Right cardiac atrium (tissue), 5 donors: Measurements from ENCODE around the gene UMOD. TPM values are rescaled to one million over a fixed set of nuclear protein-coding genes. Genes with fewer than 3 reads are reported as not detected.
A peak's percentile ranks its signal among the peaks of the same experiment; 100 is the strongest.

ENCODE experiments used
- ATAC-seq, 2 donors: fragments of 200-7000 bp; cut with Tn5 transposase; one replicate each; pipeline versions ENCODE4 v1.8.0 to v1.9.1; 2020; ENCODE audit warnings: moderate library complexity in 2 of 2, mild to moderate bottlenecking in 1 of 2
- DNase-seq, 3 donors: peaks; one replicate each; pipeline ENCODE4 v3.0.0-alpha.2; 2020
- H3K27ac ChIP-seq: one replicate; pipeline ENCODE4 v1.5.1; 2013; ENCODE audit warnings: mild to moderate bottlenecking, low read length, control low read depth, moderate library complexity
- H3K27me3 ChIP-seq: one replicate; pipeline ENCODE4 v1.6.1; 2013; ENCODE audit not compliant: control insufficient read depth, insufficient read depth
- H3K4me1 ChIP-seq: one replicate; pipeline ENCODE4 v1.6.1; 2013; ENCODE audit warnings: low read length; ENCODE audit not compliant: control insufficient read depth, insufficient read depth
- H3K4me3 ChIP-seq: one replicate; pipeline ENCODE4 v1.5.1; 2013; ENCODE audit warnings: low read length, control low read depth
- H3K9me3 ChIP-seq: one replicate; pipeline ENCODE4 v1.6.1; 2013; ENCODE audit warnings: low read length; ENCODE audit not compliant: control insufficient read depth
- WGBS: extraction: QIAGEN DNeasy Blood & Tissue Kit; methylation state at CpG from one replicate; pipeline ENCODE4 v1.1.7; 2013; 5-methylcytosine and 5-hydroxymethylcytosine counted together
- intact Hi-C, 4 donors: fragments of 100-400 bp; cut with DNase I; formaldehyde crosslinking; loops; one replicate each; pipeline versions ENCODE4 v1.11.0 to v1.14.0; 2022 to 2023
- polyA plus RNA-seq: library from polyadenylated mRNA; stranded (reverse); fragments of 200-250 nt; gene quantifications from one replicate; pipeline ENCODE4 v1.2.3, GENCODE V29; 2013
- total RNA-seq, 4 donors: library from RNA; stranded (reverse); fragmentation: NEBNext Ultra II Directional; extraction: Animal tissue kit (Norgen Biotek cat#: 25700); gene quantifications; one replicate each; pipeline ENCODE4 v1.2.1, GENCODE V29; 2021
- donor health status: healthy with polysubstance abuse.
- donor health status: DM: no; HTN: yes; CAD: no.
- donor health status: DM: no; HTN: no; CAD: no.
- donor health status: DM: no; HTN: yes; CAD: no; lungs with severe emphysema.
- donor health status: DM: yes; HTN: yes; CAD: no.

The UMOD gene
- total and polyA plus RNA-seq, 5 donors = not detected

GRCh38 chr16:20300312-20301097, 52.0 kb downstream of the UMOD start:
- ATAC-seq (peak; percentile 64 to 66), DNase-seq (peak in 2 of 3 donors; percentile 21 to 53)
- intact Hi-C loops = loop anchor here in 3 of 4 donors (5.0 to 10.0 kb wide), 2 partner anchors 393 to 396 kb away; no protein-coding TSS in a partner anchor
- 19% methylated on average over 16 of the region's 16 CpGs for WGBS
- H3K27ac ChIP-seq = no peak overlapping the region
- peaks cover 2% of the 10 kb centered on the region for H3K9me3 ChIP-seq
- no peaks in the 10 kb centered on the region for H3K27me3 ChIP-seq
- H3K4me3 ChIP-seq = no peak overlapping the region
- no peaks in the 10 kb centered on the region for H3K4me1 ChIP-seq

- H3K27ac ChIP-seq = no peak overlapping the region
- WGBS = 69% methylated on average over 5 of the region's 5 CpGs
- H3K27me3 ChIP-seq = no peaks in the 10 kb centered on the region
- H3K9me3 ChIP-seq = peaks cover 2% of the 10 kb centered on the region
- H3K4me1 ChIP-seq = no peaks in the 10 kb centered on the region
- intact Hi-C loops = no loop called here
- H3K4me3 ChIP-seq = no peak overlapping the region
- DNase-seq (no peak), ATAC-seq (no peak)
Measured at GRCh38 chr16:20298452-20298851, 54.1 kb downstream of the UMOD start.

- DNase-seq = no peak
- Histone ChIP-seq H3K9me3 (no peaks in the 10 kb centered on the region), H3K4me1 (no peaks in the 10 kb centered on the region), H3K27ac (no peak overlapping the region), H3K27me3 (no peaks in the 10 kb centered on the region), H3K4me3 (no peak overlapping the region)
- no peak for ATAC-seq
- intact Hi-C loops = no loop called here
- WGBS = 28% methylated on average over 16 of the region's 16 CpGs
Measured at GRCh38 chr16:20291208-20292206, 61.0 kb downstream of the UMOD start.

- Histone ChIP-seq H3K27me3 (no peaks in the 10 kb centered on the region), H3K27ac (no peak overlapping the region)
Measured at GRCh38 chr16:20289571-20289970, 62.9 kb downstream of the UMOD start.

GRCh38 chr16:20285993-20286499, 66.5 kb downstream of the UMOD start:
- no peak for DNase-seq
- no peak overlapping the region for H3K4me3 ChIP-seq
- H3K27me3 ChIP-seq = no peaks in the 10 kb centered on the region
- no peaks in the 10 kb centered on the region for H3K9me3 ChIP-seq
- 34% methylated on average over 6 of the region's 6 CpGs for WGBS
- no peak overlapping the region for H3K27ac ChIP-seq
- intact Hi-C loops = no loop called here
- no peak for ATAC-seq
- no peaks in the 10 kb centered on the region for H3K4me1 ChIP-seq

More at GRCh38 chr16:20289571-20289970, 62.9 kb downstream of the UMOD start:
- intact Hi-C loops = no loop called here
- H3K4me1 ChIP-seq = no peaks in the 10 kb centered on the region
- no peaks in the 10 kb centered on the region for H3K9me3 ChIP-seq
- 64% methylated on average over 3 of the region's 3 CpGs for WGBS
- DNase-seq (no peak), ATAC-seq (no peak)
- H3K4me3 ChIP-seq = no peak overlapping the region

Other genes with a start within 250 kb of the UMOD start
- under 1 TPM in 1 of 4 donors, not detected in 3; 0.92 TPM for gene GP2, start 25.2 kb downstream of the UMOD start, total RNA-seq
- gene GP2, start 25.2 kb downstream of the UMOD start, polyA plus RNA-seq = 0.05 TPM
- gene PDILT, start 52.0 kb upstream of the UMOD start, total RNA-seq = not detected
- not detected for gene PDILT, start 52.0 kb upstream of the UMOD start, polyA plus RNA-seq
- gene ACSM5, start 56.8 kb upstream of the UMOD start, total RNA-seq = 10 to 100 TPM in 1 of 4 donors, 1 to 10 TPM in 3; 1.8 to 12.5 (median 3.3) TPM
- 2.3 TPM for gene ACSM5, start 56.8 kb upstream of the UMOD start, polyA plus RNA-seq
- not detected for gene ACSM2A, start 98.8 kb upstream of the UMOD start, total RNA-seq
- gene ACSM2A, start 98.8 kb upstream of the UMOD start, polyA plus RNA-seq = not detected
- not detected for gene ACSM2B, start 223.7 kb upstream of the UMOD start, total RNA-seq
- not detected for gene ACSM2B, start 223.7 kb upstream of the UMOD start, polyA plus RNA-seq